Activated CD4-positive, alpha-beta T cell treated with anti-CD3 and anti-CD28 coated beads, Interleukin-2, amount 50 U/mL, for 24 hours (primary cell): ENCODE results near the gene FOXE1.

Experiments used
- DNase-seq, 2 donors: peaks; one replicate each; pipeline ENCODE4 v3.0.0-alpha.2; 2020; ENCODE audit warnings: low read depth in 1 of 2, low spot score in 1 of 2

Gene FOXE1

GRCh38 chr9:97853056-97853843 is at the start of gene FOXE1:
TSS of gene FOXE1 (plus strand) at chr9:97853226. CDS start at chr9:97853915, 689 bp downstream.
- no peak for DNase-seq

- no peak for DNase-seq
Measured at GRCh38 chr9:97804059-97804365, 49.0 kb upstream of the FOXE1 start.

- DNase-seq: no peak
Measured at GRCh38 chr9:97806721-97807120, 46.3 kb upstream of the FOXE1 start.

- no peak for DNase-seq
Measured at GRCh38 chr9:97807681-97808080, 45.3 kb upstream of the FOXE1 start.

GRCh38 chr9:97808415-97808814 is 44.6 kb upstream of the FOXE1 start:
- no peak for DNase-seq

GRCh38 chr9:97808972-97809371 is 44.1 kb upstream of the FOXE1 start:
- DNase-seq: no peak

- DNase-seq: no peak
Measured at GRCh38 chr9:97809666-97810344, 43.2 kb upstream of the FOXE1 start.

- DNase-seq: no peak
Measured at GRCh38 chr9:97811533-97812246, 41.3 kb upstream of the FOXE1 start.

GRCh38 chr9:97812247-97812543 is 40.8 kb upstream of the FOXE1 start:
- DNase-seq: no peak

GRCh38 chr9:97813072-97813471 is 40.0 kb upstream of the FOXE1 start:
- DNase-seq: no peak

- DNase-seq: no peak
Measured at GRCh38 chr9:97819735-97820134, 33.3 kb upstream of the FOXE1 start.

GRCh38 chr9:97820373-97820772 is 32.7 kb upstream of the FOXE1 start:
- no peak for DNase-seq

- DNase-seq: no peak
Measured at GRCh38 chr9:97830884-97831829, 21.9 kb upstream of the FOXE1 start.

GRCh38 chr9:97831843-97832636 is 21.0 kb upstream of the FOXE1 start:
- no peak for DNase-seq

GRCh38 chr9:97840521-97840920 is 12.5 kb upstream of the FOXE1 start:
- DNase-seq: no peak

GRCh38 chr9:97842960-97843359 is 10.1 kb upstream of the FOXE1 start:
- no peak for DNase-seq

GRCh38 chr9:97845130-97845529 is 7.9 kb upstream of the FOXE1 start:
- no peak for DNase-seq

- DNase-seq: no peak
Measured at GRCh38 chr9:97845763-97846162, 7.3 kb upstream of the FOXE1 start.

GRCh38 chr9:97846347-97846746 is 6.7 kb upstream of the FOXE1 start:
- no peak for DNase-seq

GRCh38 chr9:97847474-97848214 is 5.4 kb upstream of the FOXE1 start:
- DNase-seq: no peak
